HEK293T (cell line): ENCODE results near the gene CA11.

Experiments
- ARNT ChIP-seq: fragments of 450-650 bp; IDR thresholded peaks from 2 replicates; pipeline ENCODE4 v1.6.1; 2017; ENCODE audit warnings: mild to moderate bottlenecking
- BHLHE40 ChIP-seq: fragments of 450-650 bp; IDR thresholded peaks from 2 replicates; pipeline ENCODE4 v1.6.1; 2016; ENCODE audit warnings: mild to moderate bottlenecking, moderate library complexity, borderline replicate concordance
- CTBP1 ChIP-seq: fragments of 450-650 bp; IDR thresholded peaks from 2 replicates; pipeline ENCODE4 v1.6.1; 2016; ENCODE audit warnings: borderline replicate concordance
- ELF4 ChIP-seq: fragments of 450-650 bp; IDR thresholded peaks from 2 replicates; pipeline ENCODE4 v1.6.1; 2017; ENCODE audit warnings: antibody characterized with exemption
- FOXK2 ChIP-seq: fragments of 450-650 bp; IDR thresholded peaks from 2 replicates; pipeline ENCODE4 v1.6.1; 2016; ENCODE audit warnings: mild to moderate bottlenecking
- FOXM1 ChIP-seq: fragments of 450-650 bp; IDR thresholded peaks from 2 replicates; pipeline ENCODE4 v1.6.1; 2017; ENCODE audit warnings: mild to moderate bottlenecking, borderline replicate concordance
- HDGF ChIP-seq: fragments of 450-650 bp; IDR thresholded peaks from 2 replicates; pipeline ENCODE4 v1.6.1; 2017; ENCODE audit warnings: antibody characterized with exemption, borderline replicate concordance
- NFRKB ChIP-seq: fragments of 450-650 bp; IDR thresholded peaks from 2 replicates; pipeline ENCODE4 v1.6.1; 2016; ENCODE audit warnings: mild to moderate bottlenecking, moderate library complexity
- SP1 ChIP-seq: fragments of 450-650 bp; IDR thresholded peaks from 2 replicates; pipeline ENCODE4 v1.6.1; 2017
- SUZ12 ChIP-seq: fragments of 450-650 bp; IDR thresholded peaks from 2 replicates; pipeline ENCODE4 v1.6.1; 2016; ENCODE audit warnings: mild to moderate bottlenecking
- TARDBP ChIP-seq: fragments of 450-650 bp; IDR thresholded peaks from 2 replicates; pipeline ENCODE4 v1.6.1; 2016
- TF ChIP-seq, protein P1 (sequence below): fragments of 450-650 bp; IDR thresholded peaks from 2 replicates; pipeline ENCODE4 v1.6.1; 2016

- no peak for TF ChIP-seq SP1
- no peak for TF ChIP-seq SUZ12
- no peak for TF ChIP-seq NFRKB
- no peak for TF ChIP-seq HDGF
- TF ChIP-seq TARDBP, result no peak
- TF ChIP-seq, protein P1, sequence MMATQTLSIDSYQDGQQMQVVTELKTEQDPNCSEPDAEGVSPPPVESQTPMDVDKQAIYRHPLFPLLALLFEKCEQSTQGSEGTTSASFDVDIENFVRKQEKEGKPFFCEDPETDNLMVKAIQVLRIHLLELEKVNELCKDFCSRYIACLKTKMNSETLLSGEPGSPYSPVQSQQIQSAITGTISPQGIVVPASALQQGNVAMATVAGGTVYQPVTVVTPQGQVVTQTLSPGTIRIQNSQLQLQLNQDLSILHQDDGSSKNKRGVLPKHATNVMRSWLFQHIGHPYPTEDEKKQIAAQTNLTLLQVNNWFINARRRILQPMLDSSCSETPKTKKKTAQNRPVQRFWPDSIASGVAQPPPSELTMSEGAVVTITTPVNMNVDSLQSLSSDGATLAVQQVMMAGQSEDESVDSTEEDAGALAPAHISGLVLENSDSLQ, result no peak
- no peak for TF ChIP-seq BHLHE40
- no peak for TF ChIP-seq CTBP1
- no peak for TF ChIP-seq FOXM1
- TF ChIP-seq ELF4, result no peak
- TF ChIP-seq ARNT, result no peak
- TF ChIP-seq FOXK2, result no peak
Measured at GRCh38 chr19:48631225-48631624, 14.8 kb downstream of the CA11 start.
